Activated CD8-positive, alpha-beta memory T cell treated with anti-CD3 and anti-CD28 coated beads for 36 hours (primary cell): ENCODE measurements around the gene BABAM2. TPM values are rescaled to one million over a fixed set of nuclear protein-coding genes. Genes with fewer than 3 reads are reported as not detected.
"Not testable (repeated sequence)": the region's sequence is repeated elsewhere in the genome, so short reads cannot be mapped to it uniquely, and the experiment has no call there.

Experiments
- CTCF ChIA-PET: fragments of 350-600 bp; sonication (Branson Sonifier 250); formaldehyde crosslinking; loops from one replicate; lab custom pipeline; 2021; ENCODE audit warnings: antibody characterized with exemption; lab: Charles Lee
- POLR2A ChIA-PET: fragments of 350-600 bp; sonication (Branson Sonifier 250); formaldehyde crosslinking; loops from one replicate; lab custom pipeline; 2021; ENCODE audit warnings: antibody characterized with exemption; lab: Charles Lee
- total RNA-seq, 2 experiments: library from RNA; stranded (reverse); gene quantifications; one replicate each; pipeline ENCODE4 v1.2.3, GENCODE V29; 2021

BABAM2 gene
- total RNA-seq, 2 experiments from 2014 or later: 79.4 to 79.9 TPM

GRCh38 chr2:27990030-27990590, 99.6 kb downstream of the BABAM2 start:
- ChIA-PET CTCF (no interaction called here), POLR2A (no interaction called here)

GRCh38 chr2:27991146-27991545, 100.6 kb downstream of the BABAM2 start:
- ChIA-PET POLR2A (no interaction called here), CTCF (no interaction called here)

GRCh38 chr2:27992787-27993401, 102.4 kb downstream of the BABAM2 start:
- CTCF ChIA-PET: no interaction called here

GRCh38 chr2:27993402-27993787, 102.9 kb downstream of the BABAM2 start:
- POLR2A ChIA-PET: no interaction called here
- CTCF ChIA-PET: no interaction called here

More at GRCh38 chr2:27992787-27993401, 102.4 kb downstream of the BABAM2 start:
- POLR2A ChIA-PET: no interaction called here

- ChIA-PET CTCF (no interaction called here), POLR2A (no interaction called here)
Measured at GRCh38 chr2:27993950-27994728, 103.6 kb downstream of the BABAM2 start.

- POLR2A ChIA-PET: no interaction called here
- CTCF ChIA-PET: no interaction called here
Measured at GRCh38 chr2:27996156-27996922, 105.8 kb downstream of the BABAM2 start.

- ChIA-PET CTCF (no interaction called here), POLR2A (no interaction called here)
Measured at GRCh38 chr2:28000287-28000686, 109.8 kb downstream of the BABAM2 start.

GRCh38 chr2:28002181-28002580, 111.7 kb downstream of the BABAM2 start:
- CTCF ChIA-PET: interaction anchor here (0.6 to 1.2 kb wide), 2 partner anchors 108 to 268 kb away, joined by 3 to 5 read pairs; no protein-coding TSS in a partner anchor
- POLR2A ChIA-PET: interaction anchor here (0.6 kb wide), 1 partner anchor 146 kb away, joined by 4 read pairs; no protein-coding TSS in a partner anchor

- ChIA-PET CTCF (no interaction called here), POLR2A (no interaction called here)
Measured at GRCh38 chr2:28004086-28004485, 113.6 kb downstream of the BABAM2 start.

GRCh38 chr2:28009732-28010131, 119.2 kb downstream of the BABAM2 start:
- CTCF ChIA-PET: interaction anchor here (1.3 kb wide), 1 partner anchor 28 kb away, joined by 3 read pairs; no protein-coding TSS in a partner anchor
- POLR2A ChIA-PET: no interaction called here

GRCh38 chr2:28011322-28011737, 120.8 kb downstream of the BABAM2 start:
- POLR2A ChIA-PET: no interaction called here
- CTCF ChIA-PET: interaction anchor here (1.3 kb wide), 1 partner anchor 30 kb away, joined by 3 read pairs; no protein-coding TSS in a partner anchor

GRCh38 chr2:28018474-28018873, 127.9 kb downstream of the BABAM2 start:
- CTCF ChIA-PET, POLR2A ChIA-PET: not testable (repeated sequence)

GRCh38 chr2:28019521-28019920, 129.0 kb downstream of the BABAM2 start:
- CTCF ChIA-PET, POLR2A ChIA-PET: not testable (repeated sequence)

GRCh38 chr2:28021898-28022297, 131.4 kb downstream of the BABAM2 start:
- ChIA-PET POLR2A (no interaction called here), CTCF (no interaction called here)

- POLR2A ChIA-PET: no interaction called here
- CTCF ChIA-PET: no interaction called here
Measured at GRCh38 chr2:28025123-28025522, 134.6 kb downstream of the BABAM2 start.

GRCh38 chr2:28026230-28026629, 135.7 kb downstream of the BABAM2 start:
- POLR2A ChIA-PET, CTCF ChIA-PET: not testable (repeated sequence)

GRCh38 chr2:28028025-28028424, 137.5 kb downstream of the BABAM2 start:
- CTCF ChIA-PET: no interaction called here

GRCh38 chr2:28030600-28030999, 140.1 kb downstream of the BABAM2 start:
- ChIA-PET CTCF (no interaction called here), POLR2A (interaction anchor here (1.0 kb wide), 1 partner anchor 360 kb away, joined by 3 read pairs; no protein-coding TSS in a partner anchor)

More at GRCh38 chr2:28028025-28028424, 137.5 kb downstream of the BABAM2 start:
- POLR2A ChIA-PET: no interaction called here

- POLR2A ChIA-PET: interaction anchor here (0.5 kb wide), 1 partner anchor 363 kb away, joined by 3 read pairs; no protein-coding TSS in a partner anchor
- CTCF ChIA-PET: no interaction called here
Measured at GRCh38 chr2:28032816-28033215, 142.3 kb downstream of the BABAM2 start.
